NCI-H1105 treated with DMSO at 0.1 percent for 48 hours (cell line): ENCODE measurements around the gene FARS2.
"Not testable (repeated sequence)": the region's sequence is repeated elsewhere in the genome, so short reads cannot be mapped to it uniquely, and the experiment has no call there.

Source experiments
- DNase-seq: peaks from one replicate; lab custom pipeline; 2025; lab: John Stamatoyannopoulos, UW

The FARS2 gene

GRCh38 chr6:5540370-5540769 lies 279.1 kb downstream of the FARS2 start:
- no peak for DNase-seq

DNA sequence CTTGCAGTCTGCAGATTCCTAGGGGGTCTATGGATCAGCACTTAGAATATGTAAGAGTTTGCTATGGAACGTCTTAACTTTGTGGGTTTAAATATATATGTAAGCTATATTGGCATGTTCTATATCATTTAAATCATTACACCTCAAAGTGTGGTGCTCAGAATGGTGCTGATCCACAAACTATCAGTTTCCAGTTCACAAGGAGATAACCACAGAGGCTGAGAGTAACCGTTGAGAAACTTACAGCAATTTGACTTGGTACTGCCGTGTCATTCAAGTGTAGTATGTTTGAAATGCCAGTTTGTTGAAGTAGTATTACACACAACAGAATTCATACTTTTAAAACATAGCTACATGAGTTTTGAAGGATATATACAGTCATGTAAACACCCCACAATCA lies 279.7 kb downstream of the FARS2 start:
- DNase-seq: no peak

- DNase-seq: no peak
Measured at GRCh38 chr6:5541751-5542432, 280.6 kb downstream of the FARS2 start.

GRCh38 chr6:5547556-5547955 lies 286.2 kb downstream of the FARS2 start:
- DNase-seq: no peak

DNA sequence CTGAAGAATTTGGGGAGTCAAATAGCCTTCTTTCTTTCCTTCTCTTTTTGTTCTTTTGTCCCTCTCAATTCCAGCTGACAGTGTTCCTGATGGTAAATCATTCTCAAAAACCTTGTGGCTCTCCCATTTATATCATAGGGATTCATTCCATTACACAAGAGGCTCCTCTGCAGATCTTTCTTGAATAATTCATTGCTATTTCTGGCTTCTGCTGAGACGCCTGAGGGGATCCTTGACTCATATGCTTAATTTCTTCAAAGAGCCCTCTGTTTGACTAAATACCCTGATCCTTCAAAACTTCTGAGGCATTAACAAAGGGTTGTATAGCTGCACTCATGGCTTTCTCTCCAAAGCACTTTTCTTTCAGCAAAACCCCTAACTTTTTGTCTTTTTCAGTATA lies 289.3 kb downstream of the FARS2 start:
- no peak for DNase-seq

GRCh38 chr6:5552243-5552642 lies 290.9 kb downstream of the FARS2 start:
- DNase-seq: no peak

DNA sequence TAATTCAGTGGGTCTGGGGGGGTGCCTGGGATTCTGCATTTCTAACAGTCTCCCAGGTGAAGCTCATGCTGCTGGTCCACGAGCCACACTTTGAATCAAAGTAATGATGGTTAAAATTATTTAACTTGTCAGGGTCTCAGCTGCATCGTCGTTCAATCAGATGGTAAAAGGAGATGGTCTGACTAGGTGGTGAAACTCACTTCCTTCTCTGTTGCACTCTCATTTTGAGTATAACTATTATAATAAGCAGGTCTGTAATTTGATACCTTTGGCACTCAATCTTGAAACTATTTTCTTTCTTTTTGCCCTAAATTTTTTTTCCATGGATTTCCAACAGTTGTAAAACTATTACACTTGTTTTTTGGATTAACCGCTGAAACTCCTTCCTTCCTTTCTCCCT lies 292.5 kb downstream of the FARS2 start:
- DNase-seq: no peak

- no peak for DNase-seq
Measured at GRCh38 chr6:5554226-5554625, 292.9 kb downstream of the FARS2 start.

DNA sequence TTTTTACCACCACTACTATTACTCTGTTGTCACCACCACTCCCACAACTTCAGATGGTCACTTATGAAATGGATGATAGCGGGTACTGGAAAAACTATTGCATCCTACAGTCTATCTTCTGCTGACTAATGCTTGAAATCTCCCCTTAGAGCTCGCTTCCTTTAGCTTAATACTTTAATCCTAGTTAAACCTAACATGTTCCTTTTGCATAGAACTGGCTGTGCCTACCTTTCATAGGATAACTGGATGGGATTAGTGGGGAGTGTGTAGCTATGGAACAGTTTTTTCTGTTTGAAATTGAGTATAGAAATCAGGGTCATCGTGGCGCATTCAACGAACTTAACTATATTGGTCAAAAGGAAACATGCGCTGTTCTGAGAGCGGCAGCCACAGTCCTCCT lies 294.7 kb downstream of the FARS2 start:
- DNase-seq: no peak

- DNase-seq: no peak
Measured at GRCh38 chr6:5557506-5557905, 296.2 kb downstream of the FARS2 start.

- DNase-seq: no peak
Measured at GRCh38 chr6:5559651-5560050, 298.3 kb downstream of the FARS2 start.

GRCh38 chr6:5562277-5562676 lies 301.0 kb downstream of the FARS2 start:
- DNase-seq: no peak

GRCh38 chr6:5563086-5563485 lies 301.8 kb downstream of the FARS2 start:
- no peak for DNase-seq

GRCh38 chr6:5564746-5565145 lies 303.4 kb downstream of the FARS2 start:
- DNase-seq: not testable (repeated sequence)

DNA sequence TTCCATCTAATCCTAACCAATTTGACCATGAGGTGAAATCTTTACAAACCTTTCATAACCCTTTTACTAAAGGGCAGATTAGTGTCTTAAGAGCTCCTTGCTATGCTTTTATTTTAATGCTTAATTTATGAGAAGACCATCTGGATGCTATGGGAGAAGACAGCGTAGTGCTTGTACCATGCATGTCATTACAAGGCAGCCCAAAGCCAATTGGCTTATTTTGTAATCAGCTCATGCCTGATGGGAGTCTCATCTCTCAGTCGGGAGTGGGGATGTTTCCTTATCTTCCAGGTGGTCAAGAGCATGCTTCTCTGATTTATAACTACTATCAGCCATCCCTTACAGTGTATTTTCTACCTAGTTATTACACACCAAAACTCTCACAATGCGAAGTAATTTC lies 304.7 kb downstream of the FARS2 start:
- no peak for DNase-seq

- no peak for DNase-seq
Measured at GRCh38 chr6:5566718-5567117, 305.4 kb downstream of the FARS2 start.

DNA sequence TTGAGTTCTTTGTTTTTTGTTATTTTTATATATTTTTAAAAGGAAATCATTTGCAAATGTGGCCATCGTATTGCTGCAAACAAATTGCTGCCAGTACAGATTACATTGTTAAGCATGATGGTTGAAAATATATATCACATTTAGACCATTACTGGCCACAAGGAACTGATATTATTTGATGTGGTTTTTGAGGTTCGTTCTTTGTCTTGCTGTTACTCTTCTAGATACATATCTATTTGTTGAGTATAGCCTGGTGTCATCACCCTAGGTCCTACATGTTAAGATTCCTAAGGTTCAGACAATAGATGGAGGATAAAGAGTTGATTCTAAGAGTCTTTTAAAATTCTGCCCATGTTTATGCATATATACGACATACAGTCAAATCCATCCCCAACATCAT lies 306.0 kb downstream of the FARS2 start:
- DNase-seq: no peak

DNA sequence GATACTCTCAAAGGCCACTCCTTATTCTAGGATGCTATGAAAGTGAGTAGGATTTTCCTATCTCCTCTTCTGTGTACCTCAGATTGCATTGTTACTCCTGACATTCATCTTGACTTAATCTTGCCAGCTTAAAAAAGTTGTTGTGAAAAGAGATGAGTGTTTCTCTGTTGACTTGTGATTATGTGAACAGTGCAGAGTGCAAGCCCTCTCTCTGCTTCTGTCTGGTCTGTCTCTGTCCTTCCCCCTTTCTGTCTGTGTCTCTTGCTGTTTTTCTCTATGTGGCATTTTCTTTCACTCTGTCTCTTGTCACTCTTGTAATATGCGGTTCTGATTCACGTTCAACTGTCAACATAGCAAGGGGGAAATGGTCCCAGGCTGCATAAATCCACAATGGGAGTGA lies 306.6 kb downstream of the FARS2 start:
- DNase-seq: no peak

DNA sequence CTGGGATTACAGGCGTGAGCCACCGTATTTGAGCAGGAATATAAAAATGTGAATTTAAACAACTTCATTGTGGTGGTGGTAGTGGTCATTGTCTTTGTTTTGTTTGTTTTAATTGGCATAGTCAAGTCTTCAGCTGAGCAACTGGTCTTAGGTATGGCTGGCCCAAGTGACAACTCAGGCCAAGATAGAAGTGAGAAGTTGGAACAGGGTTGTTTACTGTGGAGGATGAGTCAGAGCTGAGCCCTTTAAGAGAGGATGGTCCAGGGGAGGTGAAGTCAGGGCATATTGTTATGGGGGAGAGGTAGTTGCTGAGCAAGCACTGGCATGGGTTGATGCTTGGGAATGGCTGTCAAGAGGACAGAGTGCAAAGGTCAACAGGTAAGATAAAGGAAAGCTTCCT lies 308.2 kb downstream of the FARS2 start:
- no peak for DNase-seq

- DNase-seq: no peak
Measured at GRCh38 chr6:5570641-5571040, 309.3 kb downstream of the FARS2 start.

DNA sequence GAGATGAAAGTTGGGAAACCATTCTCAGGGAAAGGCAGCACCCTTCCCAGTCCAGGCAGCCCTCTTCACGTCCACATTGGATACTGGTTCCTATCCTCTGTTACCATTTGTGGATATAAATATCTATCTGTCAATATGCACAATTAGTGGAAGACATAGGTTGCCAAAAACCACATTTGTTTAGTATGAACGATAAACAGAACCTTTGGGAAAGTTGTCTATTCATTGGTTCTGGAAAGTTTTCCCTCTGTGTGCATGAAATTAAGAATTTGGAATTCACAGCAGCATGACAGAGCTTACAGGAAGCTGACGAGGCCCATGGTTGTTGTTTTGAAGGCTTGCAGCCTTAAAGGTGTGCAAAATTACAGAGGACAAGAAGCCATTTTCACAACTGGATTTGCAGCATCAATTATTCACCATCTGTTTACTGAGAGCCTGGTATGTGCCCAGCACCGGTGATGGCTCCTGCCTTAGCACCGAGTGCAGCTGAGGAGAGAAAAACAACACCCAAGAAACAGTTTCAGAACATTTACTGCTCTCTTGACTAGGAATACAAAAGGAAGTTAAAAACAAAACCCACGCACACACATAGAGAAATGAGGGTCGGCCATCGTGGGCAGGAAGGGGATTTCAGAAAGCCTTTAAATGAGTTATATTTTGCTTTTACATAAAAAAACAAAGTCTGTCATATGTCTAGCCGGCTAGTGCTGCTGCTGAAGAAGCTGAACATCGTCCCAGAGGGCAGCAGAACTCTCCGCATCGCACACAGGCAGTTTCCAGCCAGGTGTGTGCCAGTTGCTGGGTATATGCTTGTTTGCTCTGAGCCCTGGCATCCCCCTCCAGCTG lies 319.6 kb downstream of the FARS2 start:
- peak; percentile 46 for DNase-seq

- no peak for DNase-seq
Measured at GRCh38 chr6:5582762-5583161, 321.4 kb downstream of the FARS2 start.

GRCh38 chr6:5583528-5583927 lies 322.2 kb downstream of the FARS2 start:
- DNase-seq: no peak

GRCh38 chr6:5584078-5584482 lies 322.8 kb downstream of the FARS2 start:
- DNase-seq: no peak
